Effector memory CD4-positive, alpha-beta T cell (primary cell): Measurements from ENCODE around the gene MVK.

Experiments used
- DNase-seq, 3 donors: peaks; one replicate each; pipeline ENCODE4 v3.0.0-alpha.2; 2020
- H3K27ac ChIP-seq: 2 replicates; pipeline ENCODE4 v1.7.0; 2013; ENCODE audit warnings: mild to moderate bottlenecking, low read length, moderate library complexity; ENCODE audit not compliant: insufficient read depth, poor library complexity, severe bottlenecking
- H3K27me3 ChIP-seq: replicated peaks from 2 replicates; pipeline ENCODE4 v1.7.0; 2013; ENCODE audit warnings: mild to moderate bottlenecking, low read length; ENCODE audit not compliant: insufficient read depth, control insufficient read depth, poor library complexity, severe bottlenecking
- H3K36me3 ChIP-seq: 2 replicates; pipeline ENCODE4 v1.7.0; 2013; ENCODE audit warnings: mild to moderate bottlenecking, low read length, moderate library complexity; ENCODE audit not compliant: control insufficient read depth, insufficient read depth
- H3K4me1 ChIP-seq: 2 replicates; pipeline ENCODE4 v1.7.0; 2013; ENCODE audit warnings: low read length, mild to moderate bottlenecking; ENCODE audit not compliant: control insufficient read depth, insufficient read depth, poor library complexity, severe bottlenecking
- H3K4me3 ChIP-seq: 2 replicates; pipeline ENCODE4 v1.7.0; 2013; ENCODE audit warnings: low read length, low read depth, mild to moderate bottlenecking; ENCODE audit not compliant: insufficient read depth, poor library complexity, severe bottlenecking
- H3K9me3 ChIP-seq: 2 replicates; pipeline ENCODE4 v1.7.0; 2013; ENCODE audit warnings: mild to moderate bottlenecking, low read length, moderate library complexity; ENCODE audit not compliant: control insufficient read depth

MVK gene

GRCh38 chr12:109625749-109626377 lies 52.3 kb downstream of the MVK start:
- Histone ChIP-seq H3K27me3 (no peaks in the 10 kb centered on the region), H3K27ac (no peak overlapping the region), H3K4me1 (no peaks in the 10 kb centered on the region), H3K9me3 (no peaks in the 10 kb centered on the region), H3K4me3 (no peak overlapping the region), H3K36me3 (no peaks in the 10 kb centered on the region)
- DNase-seq, result no peak

DNA sequence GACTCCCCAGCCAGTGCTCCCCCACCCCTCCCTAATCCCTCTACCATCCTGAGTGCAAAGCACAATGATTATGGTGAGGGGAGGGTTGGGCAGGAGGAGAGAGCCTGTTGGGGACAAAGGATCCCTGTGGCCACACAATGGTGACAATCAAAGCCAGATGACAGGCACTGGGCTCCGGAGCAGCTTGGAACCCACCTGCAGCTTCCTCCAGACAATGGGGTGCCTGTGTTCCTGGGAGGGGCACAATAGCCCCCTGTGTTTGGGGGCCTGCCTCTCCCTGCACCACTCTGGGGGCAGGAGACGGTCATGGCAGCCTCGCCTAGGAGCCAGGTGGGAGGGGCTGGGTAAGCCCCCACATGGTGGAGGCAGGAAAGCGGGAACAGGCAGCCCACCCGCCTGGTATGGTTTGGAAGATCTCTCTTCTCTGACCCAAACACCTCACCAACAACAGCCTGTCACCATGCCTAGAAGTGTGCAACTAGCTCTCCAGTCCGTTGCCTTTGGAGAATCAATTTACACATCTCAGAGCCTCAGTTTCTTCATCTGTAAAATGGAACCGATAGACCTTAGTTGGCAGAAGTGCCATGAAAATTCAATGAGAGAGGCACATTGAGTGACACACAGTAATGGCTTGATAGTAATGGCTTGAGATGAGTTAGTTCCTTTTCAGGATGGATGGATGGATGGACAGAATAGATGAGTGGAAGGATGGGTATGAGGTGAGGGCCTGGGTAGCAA lies 53.0 kb downstream of the MVK start:
- no peaks in the 10 kb centered on the region for H3K36me3 ChIP-seq
- DNase-seq, result no peak
- H3K4me3 ChIP-seq, result no peak overlapping the region
- H3K4me1 ChIP-seq, result no peaks in the 10 kb centered on the region
- no peak overlapping the region for H3K27ac ChIP-seq
- no peaks in the 10 kb centered on the region for H3K27me3 ChIP-seq
- no peaks in the 10 kb centered on the region for H3K9me3 ChIP-seq

GRCh38 chr12:109627633-109628032 lies 54.0 kb downstream of the MVK start:
- no peak for DNase-seq
- no peaks in the 10 kb centered on the region for H3K4me1 ChIP-seq
- no peak overlapping the region for H3K4me3 ChIP-seq
- H3K9me3 ChIP-seq, result no peaks in the 10 kb centered on the region
- no peaks in the 10 kb centered on the region for H3K27me3 ChIP-seq
- no peaks in the 10 kb centered on the region for H3K36me3 ChIP-seq
- no peak overlapping the region for H3K27ac ChIP-seq

GRCh38 chr12:109630107-109630506 lies 56.5 kb downstream of the MVK start:
- no peak for DNase-seq
- Histone ChIP-seq H3K27me3 (no peaks in the 10 kb centered on the region), H3K27ac (no peak overlapping the region), H3K4me3 (no peak overlapping the region), H3K9me3 (no peaks in the 10 kb centered on the region), H3K4me1 (no peaks in the 10 kb centered on the region), H3K36me3 (no peaks in the 10 kb centered on the region)

DNA sequence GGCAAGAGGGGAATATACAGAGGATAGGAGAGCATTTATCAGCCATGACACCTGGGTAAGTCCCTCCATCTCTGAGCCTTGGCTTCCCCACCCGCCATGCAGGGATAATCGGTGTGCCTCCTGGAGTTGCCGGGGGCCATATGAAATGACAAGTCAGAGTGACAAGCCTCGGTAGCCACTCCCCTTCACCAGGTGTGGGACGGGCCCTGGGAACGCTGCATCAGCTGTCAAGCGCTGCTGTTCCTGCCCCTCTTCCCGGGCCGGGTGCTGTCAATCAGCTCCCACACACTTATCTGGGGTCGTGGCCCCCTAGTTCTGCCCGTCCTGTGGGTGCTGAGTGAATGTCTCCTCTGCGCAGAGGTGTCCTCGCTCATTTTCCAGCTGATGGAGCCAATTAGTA lies 57.2 kb downstream of the MVK start:
- Histone ChIP-seq H3K27ac (no peak overlapping the region), H3K27me3 (no peaks in the 10 kb centered on the region), H3K4me1 (no peaks in the 10 kb centered on the region), H3K36me3 (no peaks in the 10 kb centered on the region), H3K9me3 (no peaks in the 10 kb centered on the region), H3K4me3 (no peak overlapping the region)
- no peak for DNase-seq

DNA sequence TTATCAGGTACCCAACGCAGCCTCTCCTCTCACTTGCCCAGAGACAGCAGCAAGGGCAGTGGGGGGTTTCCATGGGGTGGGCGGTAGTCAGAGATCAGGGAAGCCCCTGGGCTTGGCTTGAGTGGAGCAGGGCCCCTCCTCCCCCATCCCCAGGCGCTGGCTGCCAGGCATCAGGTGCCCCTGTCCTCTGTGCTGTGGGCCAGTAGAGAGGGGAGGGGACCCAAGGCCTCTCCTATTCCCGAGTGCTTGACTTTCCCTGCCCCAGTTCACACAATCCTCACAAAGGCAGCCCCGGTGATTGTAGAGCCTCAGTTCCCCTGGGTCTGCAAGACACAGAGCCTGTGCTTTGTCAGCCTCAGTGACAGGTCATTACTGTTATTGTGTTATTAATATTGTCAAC lies 57.7 kb downstream of the MVK start:
- H3K36me3 ChIP-seq, result no peaks in the 10 kb centered on the region
- no peak for DNase-seq
- H3K27me3 ChIP-seq, result no peaks in the 10 kb centered on the region
- no peaks in the 10 kb centered on the region for H3K4me1 ChIP-seq
- H3K27ac ChIP-seq, result no peak overlapping the region
- no peak overlapping the region for H3K4me3 ChIP-seq
- no peaks in the 10 kb centered on the region for H3K9me3 ChIP-seq

- no peaks in the 10 kb centered on the region for H3K9me3 ChIP-seq
- H3K4me1 ChIP-seq, result no peaks in the 10 kb centered on the region
- H3K27ac ChIP-seq, result no peak overlapping the region
- H3K4me3 ChIP-seq, result no peak overlapping the region
- no peaks in the 10 kb centered on the region for H3K27me3 ChIP-seq
- DNase-seq, result no peak
- no peaks in the 10 kb centered on the region for H3K36me3 ChIP-seq
These were observed 58.2 kb downstream of the MVK start for GRCh38 chr12:109631751-109632150.

DNA sequence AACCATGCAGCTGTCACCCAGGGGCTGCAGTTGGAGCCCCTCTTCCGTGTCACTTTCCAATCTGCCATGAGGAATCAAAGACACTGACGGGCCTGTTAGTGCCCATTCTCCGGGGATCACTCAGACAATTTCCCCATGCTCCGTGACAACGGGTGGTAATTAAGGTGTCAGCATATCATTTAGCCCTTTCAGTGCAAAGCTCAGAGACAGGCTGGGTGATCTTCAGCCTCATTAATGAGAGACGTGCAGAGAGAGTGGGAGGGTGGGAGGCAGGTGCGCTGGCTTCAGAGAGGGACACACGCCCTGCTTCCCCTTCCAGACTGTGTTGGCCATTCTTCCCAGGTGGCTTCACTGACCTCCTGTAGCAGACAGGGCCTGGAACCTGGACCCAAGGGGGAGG lies 58.7 kb downstream of the MVK start:
- no peak overlapping the region for H3K4me3 ChIP-seq
- no peaks in the 10 kb centered on the region for H3K9me3 ChIP-seq
- no peaks in the 10 kb centered on the region for H3K36me3 ChIP-seq
- DNase-seq, result no peak
- no peaks in the 10 kb centered on the region for H3K27me3 ChIP-seq
- no peak overlapping the region for H3K27ac ChIP-seq
- H3K4me1 ChIP-seq, result no peaks in the 10 kb centered on the region

DNA sequence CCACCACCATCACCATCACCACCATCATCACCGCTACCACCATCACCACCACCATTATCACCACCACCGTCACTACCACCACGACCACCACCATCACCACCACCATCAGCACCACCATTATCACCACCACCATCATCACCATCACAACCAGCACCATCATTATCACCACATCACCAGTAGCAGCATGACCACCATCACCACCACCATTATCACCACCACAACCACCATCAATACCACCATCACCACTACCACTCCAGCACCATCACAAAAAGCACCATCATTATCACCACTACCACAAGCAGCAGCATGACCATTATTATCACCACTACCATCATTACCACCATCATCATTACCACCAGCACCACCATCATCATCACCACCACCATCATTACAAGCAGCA lies 62.1 kb downstream of the MVK start:
- H3K36me3 ChIP-seq, result no peaks in the 10 kb centered on the region
- H3K9me3 ChIP-seq, result no peaks in the 10 kb centered on the region
- no peaks in the 10 kb centered on the region for H3K27me3 ChIP-seq
- H3K4me3 ChIP-seq, result no peak overlapping the region
- no peak for DNase-seq
- no peaks in the 10 kb centered on the region for H3K4me1 ChIP-seq
- no peak overlapping the region for H3K27ac ChIP-seq

DNA sequence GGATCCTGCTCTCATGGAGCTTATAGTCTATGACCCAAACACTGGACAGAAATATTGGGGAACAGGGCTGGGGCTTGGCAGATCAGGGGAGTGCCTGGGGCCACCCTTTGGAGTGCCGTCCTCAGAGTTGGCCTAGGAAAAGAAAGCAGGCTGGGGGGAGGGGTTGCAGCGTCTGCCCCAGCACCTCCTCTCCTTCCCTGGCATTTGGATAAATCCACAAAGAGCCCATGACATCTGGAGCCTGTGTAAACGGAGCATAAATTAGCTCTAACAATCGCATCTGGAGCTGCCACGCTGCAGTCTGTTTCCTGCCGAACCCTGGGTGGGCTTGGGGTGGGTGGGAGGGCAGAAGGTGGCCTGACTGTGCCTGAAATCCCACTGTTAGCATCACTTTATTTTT lies 63.8 kb downstream of the MVK start:
- Histone ChIP-seq H3K9me3 (no peaks in the 10 kb centered on the region), H3K4me1 (no peaks in the 10 kb centered on the region), H3K27me3 (no peaks in the 10 kb centered on the region), H3K4me3 (no peak overlapping the region), H3K27ac (no peak overlapping the region), H3K36me3 (no peaks in the 10 kb centered on the region)
- no peak for DNase-seq
